ENCODE results near the gene CAPN9.

DNA sequence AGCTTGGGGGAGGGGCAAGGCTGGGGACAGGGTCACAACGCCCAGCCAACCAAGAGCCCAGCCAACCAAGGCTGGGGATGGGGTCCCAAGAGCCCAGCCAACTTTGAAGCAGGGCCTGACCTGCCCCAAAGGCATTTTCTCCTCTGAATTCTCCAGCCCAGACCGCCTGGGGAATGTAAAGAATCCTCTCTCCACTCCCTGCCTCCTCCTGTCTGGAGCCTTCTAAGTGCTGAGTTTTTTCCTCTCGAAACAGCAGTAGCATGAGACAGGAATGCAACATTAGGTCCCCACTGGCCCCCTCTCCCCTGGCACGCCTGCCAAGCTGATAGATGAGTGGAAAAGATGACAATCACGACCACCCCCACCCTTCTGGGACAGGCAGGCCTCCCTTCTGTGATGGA, 104.1 kb downstream of the CAPN9 start:
- no peak for TF ChIP-seq POLR2A (IDR thresholded peaks at IDR 0.05; ENCODE audit: low read depth, low read length)
- no peak for TF ChIP-seq POLR2AphosphoS5 (IDR thresholded peaks at IDR 0.05; ENCODE audit: low read depth, low read length)
- no peak for TF ChIP-seq TAF1 (IDR thresholded peaks at IDR 0.05; ENCODE audit: borderline replicate concordance, low read depth, low read length)

Measured in GM12892 (cell line).